ENCODE data around the gene MATR3. TPM values are rescaled to one million over a fixed set of nuclear protein-coding genes. Genes with fewer than 3 reads are reported as not detected.
A peak's percentile ranks its signal among the peaks of the same experiment; 100 is the strongest.

Gene MATR3
- total and polyA plus RNA-seq, 2 donors (not counting 1 experiment from before 2014, with no cell fraction given), result 175 to 183 TPM

- H3K9me3 ChIP-seq (ENCODE audit: control insufficient read depth, insufficient read depth, low read depth, low read length), result no peaks in the 10 kb centered on the region
- H4K20me1 ChIP-seq (ENCODE audit: control insufficient read depth, extremely low read depth, insufficient read depth, low read length), result no peaks in the 10 kb centered on the region
- peak overlapping the region; percentile 72 for H3K4me2 ChIP-seq (ENCODE audit: extremely low read depth, insufficient read depth, low read length)
- H3K4me3 ChIP-seq (replicated peaks in 1 of 4; ENCODE audit: control extremely low read depth in 1 of 4, insufficient read depth in 1 of 4, low read depth in 3 of 4, low read length in 4 of 4), result peak overlapping the region; percentile 12 to 44 (median 29)
- no peaks in the 10 kb centered on the region for H3K27me3 ChIP-seq (ENCODE audit: control insufficient read depth, insufficient read depth, low read length)
- no peak overlapping the region for H3K27ac ChIP-seq (ENCODE audit: insufficient read depth, low read length)
- H3K36me3 ChIP-seq (ENCODE audit: control insufficient read depth, insufficient read depth, low read length), result peaks cover 3% of the 10 kb centered on the region
- H3K4me1 ChIP-seq (ENCODE audit: control insufficient read depth, extremely low read depth, insufficient read depth, low read length), result peaks cover 22% of the 10 kb centered on the region
- DNase-seq (ENCODE audit: low read depth in 2 of 2), result no peak
- H3K79me2 ChIP-seq (ENCODE audit: control insufficient read depth, insufficient read depth, low read length), result peaks cover 27% of the 10 kb centered on the region
- no peak overlapping the region for H2AFZ ChIP-seq (ENCODE audit: low read length)
- TF ChIP-seq CTCF (conservative IDR thresholded peaks at IDR 0.05 in 1 of 2, IDR thresholded peaks at IDR 0.05 in 1 of 2; ENCODE audit: low read depth in 1 of 2, low read length in 2 of 2) (no peak), EZH2 (IDR thresholded peaks at IDR 0.05; ENCODE audit: low read length, missing control alignments) (no peak)
- no peak overlapping the region for H3K9ac ChIP-seq (ENCODE audit: insufficient read depth, low read length)
Observed at GRCh38 chr5:139275536-139275935, 18.0 kb upstream of the MATR3 start.

GRCh38 chr5:139275956-139276355 lies 17.6 kb upstream of the MATR3 start:
- no peak for TF ChIP-seq CTCF (conservative IDR thresholded peaks at IDR 0.05 in 1 of 2, IDR thresholded peaks at IDR 0.05 in 1 of 2; ENCODE audit: low read depth in 1 of 2, low read length in 2 of 2)
- TF ChIP-seq EZH2 (IDR thresholded peaks at IDR 0.05; ENCODE audit: low read length, missing control alignments), result no peak
- H2AFZ ChIP-seq (ENCODE audit: low read length), result no peak overlapping the region
- DNase-seq (ENCODE audit: low read depth in 2 of 2), result peak in 1 of 2 donors; percentile 17
- H3K4me3 ChIP-seq (replicated peaks in 1 of 4; ENCODE audit: control extremely low read depth in 1 of 4, insufficient read depth in 1 of 4, low read depth in 3 of 4, low read length in 4 of 4), result peak overlapping the region in 3 of 4 experiments; percentile 12 to 44 (median 44)
- no peaks in the 10 kb centered on the region for H4K20me1 ChIP-seq (ENCODE audit: control insufficient read depth, extremely low read depth, insufficient read depth, low read length)
- H3K9ac ChIP-seq (ENCODE audit: insufficient read depth, low read length), result no peak overlapping the region
- peaks cover 3% of the 10 kb centered on the region for H3K36me3 ChIP-seq (ENCODE audit: control insufficient read depth, insufficient read depth, low read length)
- H3K27me3 ChIP-seq (ENCODE audit: control insufficient read depth, insufficient read depth, low read length), result no peaks in the 10 kb centered on the region
- H3K4me2 ChIP-seq (ENCODE audit: extremely low read depth, insufficient read depth, low read length), result peak overlapping the region; percentile 72
- H3K9me3 ChIP-seq (ENCODE audit: control insufficient read depth, insufficient read depth, low read depth, low read length), result no peaks in the 10 kb centered on the region
- H3K27ac ChIP-seq (ENCODE audit: insufficient read depth, low read length), result no peak overlapping the region
- H3K4me1 ChIP-seq (ENCODE audit: control insufficient read depth, extremely low read depth, insufficient read depth, low read length), result peaks cover 22% of the 10 kb centered on the region
- peaks cover 27% of the 10 kb centered on the region for H3K79me2 ChIP-seq (ENCODE audit: control insufficient read depth, insufficient read depth, low read length)

GRCh38 chr5:139276426-139276825 lies 17.1 kb upstream of the MATR3 start:
- no peak for DNase-seq (ENCODE audit: low read depth in 2 of 2)
- H3K9me3 ChIP-seq (ENCODE audit: control insufficient read depth, insufficient read depth, low read depth, low read length), result no peaks in the 10 kb centered on the region
- H3K36me3 ChIP-seq (ENCODE audit: control insufficient read depth, insufficient read depth, low read length), result peaks cover 3% of the 10 kb centered on the region
- H3K4me3 ChIP-seq (replicated peaks in 1 of 4; ENCODE audit: control extremely low read depth in 1 of 4, insufficient read depth in 1 of 4, low read depth in 3 of 4, low read length in 4 of 4), result peak overlapping the region in 2 of 4 experiments; percentile 44
- no peaks in the 10 kb centered on the region for H4K20me1 ChIP-seq (ENCODE audit: control insufficient read depth, extremely low read depth, insufficient read depth, low read length)
- H3K27me3 ChIP-seq (ENCODE audit: control insufficient read depth, insufficient read depth, low read length), result no peaks in the 10 kb centered on the region
- TF ChIP-seq EZH2 (IDR thresholded peaks at IDR 0.05; ENCODE audit: low read length, missing control alignments), result no peak
- TF ChIP-seq CTCF (conservative IDR thresholded peaks at IDR 0.05 in 1 of 2, IDR thresholded peaks at IDR 0.05 in 1 of 2; ENCODE audit: low read depth in 1 of 2, low read length in 2 of 2), result no peak
- H3K27ac ChIP-seq (ENCODE audit: insufficient read depth, low read length), result no peak overlapping the region
- peak overlapping the region; percentile 72 for H3K4me2 ChIP-seq (ENCODE audit: extremely low read depth, insufficient read depth, low read length)
- H2AFZ ChIP-seq (ENCODE audit: low read length), result no peak overlapping the region
- no peak overlapping the region for H3K9ac ChIP-seq (ENCODE audit: insufficient read depth, low read length)
- peaks cover 27% of the 10 kb centered on the region for H3K79me2 ChIP-seq (ENCODE audit: control insufficient read depth, insufficient read depth, low read length)
- peaks cover 20% of the 10 kb centered on the region for H3K4me1 ChIP-seq (ENCODE audit: control insufficient read depth, extremely low read depth, insufficient read depth, low read length)

Measured in fibroblast of lung (primary cell).